Glutamatergic neuron (in vitro differentiated cells): ENCODE results near the gene IMMP2L. TPM values are rescaled to one million over a fixed set of nuclear protein-coding genes. Genes with fewer than 3 reads are reported as not detected.

Source experiments
- DNase-seq: peaks from one replicate; pipeline ENCODE4 v3.0.0; 2022
- H3K27ac Mint-ChIP-seq: one replicate; pipeline ENCODE4 v1.8.0; 2020; ENCODE audit warnings: mild to moderate bottlenecking, mixed read lengths, inconsistent platforms; ENCODE audit not compliant: unreplicated experiment
- H3K27me3 Mint-ChIP-seq: one replicate; pipeline ENCODE4 v1.8.0; 2020; ENCODE audit warnings: mild to moderate bottlenecking, moderate library complexity, mixed read lengths, inconsistent platforms; ENCODE audit not compliant: unreplicated experiment
- H3K36me3 Mint-ChIP-seq: one replicate; pipeline ENCODE4 v1.8.0; 2020; ENCODE audit warnings: mild to moderate bottlenecking, mixed read lengths, inconsistent platforms; ENCODE audit not compliant: unreplicated experiment
- H3K4me1 Mint-ChIP-seq: one replicate; pipeline ENCODE4 v1.8.0; 2020; ENCODE audit warnings: mild to moderate bottlenecking, low read depth, mixed read lengths, inconsistent platforms; ENCODE audit not compliant: unreplicated experiment
- H3K4me3 Mint-ChIP-seq: one replicate; pipeline ENCODE4 v1.8.0; 2020; ENCODE audit warnings: mild to moderate bottlenecking, mixed read lengths, inconsistent platforms; ENCODE audit not compliant: unreplicated experiment
- H3K9me3 Mint-ChIP-seq: one replicate; pipeline ENCODE4 v1.8.0; 2020; ENCODE audit warnings: mild to moderate bottlenecking, moderate library complexity, mixed read lengths, inconsistent platforms; ENCODE audit not compliant: unreplicated experiment
- total RNA-seq: library from RNA; stranded (reverse); fragmentation: NEBNext Ultra II Directional; extraction: Animal tissue kit (Norgen Biotek cat#: 25700); gene quantifications from one replicate; pipeline ENCODE4 v1.2.1, GENCODE V29; 2021; ENCODE audit not compliant: unreplicated experiment
- TF ChIP-seq, protein P1 (sequence below): fragments of 200-600 bp; sonication (generic); IDR thresholded peaks from one replicate; pipeline ENCODE4 v1.5.0; 2021; ENCODE audit not compliant: partially characterized antibody, unreplicated experiment

IMMP2L gene
- total RNA-seq, 1 donor from 2014 or later = 9.6 TPM

DNA sequence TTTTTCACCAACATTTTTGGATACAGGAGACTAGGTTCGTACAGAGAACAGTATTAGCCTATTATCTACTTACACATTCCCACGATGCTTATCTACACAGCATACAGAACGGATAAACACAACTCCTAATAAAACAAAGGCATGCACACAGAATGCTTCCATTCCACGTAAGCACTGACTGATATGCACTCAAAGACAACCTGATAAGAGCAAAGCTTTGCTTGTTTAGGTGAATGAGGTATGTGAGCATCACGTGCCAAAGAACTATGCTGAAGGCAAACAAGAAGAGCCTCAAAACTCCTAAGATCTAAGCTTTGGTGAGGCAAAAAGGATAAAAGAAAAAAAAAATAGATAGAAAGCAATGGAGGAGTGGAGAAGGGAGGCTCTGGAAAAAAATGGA lies 884.9 kb downstream of the IMMP2L start:
- DNase-seq = no peak
- H3K27me3 Mint-ChIP-seq = no peaks in the 10 kb centered on the region
- no peaks in the 10 kb centered on the region for H3K4me1 Mint-ChIP-seq
- no peak overlapping the region for H3K4me3 Mint-ChIP-seq
- H3K27ac Mint-ChIP-seq = no peak overlapping the region
- peaks cover 3% of the 10 kb centered on the region for H3K9me3 Mint-ChIP-seq
- H3K36me3 Mint-ChIP-seq = peaks cover 8% of the 10 kb centered on the region
- TF ChIP-seq, protein P1, sequence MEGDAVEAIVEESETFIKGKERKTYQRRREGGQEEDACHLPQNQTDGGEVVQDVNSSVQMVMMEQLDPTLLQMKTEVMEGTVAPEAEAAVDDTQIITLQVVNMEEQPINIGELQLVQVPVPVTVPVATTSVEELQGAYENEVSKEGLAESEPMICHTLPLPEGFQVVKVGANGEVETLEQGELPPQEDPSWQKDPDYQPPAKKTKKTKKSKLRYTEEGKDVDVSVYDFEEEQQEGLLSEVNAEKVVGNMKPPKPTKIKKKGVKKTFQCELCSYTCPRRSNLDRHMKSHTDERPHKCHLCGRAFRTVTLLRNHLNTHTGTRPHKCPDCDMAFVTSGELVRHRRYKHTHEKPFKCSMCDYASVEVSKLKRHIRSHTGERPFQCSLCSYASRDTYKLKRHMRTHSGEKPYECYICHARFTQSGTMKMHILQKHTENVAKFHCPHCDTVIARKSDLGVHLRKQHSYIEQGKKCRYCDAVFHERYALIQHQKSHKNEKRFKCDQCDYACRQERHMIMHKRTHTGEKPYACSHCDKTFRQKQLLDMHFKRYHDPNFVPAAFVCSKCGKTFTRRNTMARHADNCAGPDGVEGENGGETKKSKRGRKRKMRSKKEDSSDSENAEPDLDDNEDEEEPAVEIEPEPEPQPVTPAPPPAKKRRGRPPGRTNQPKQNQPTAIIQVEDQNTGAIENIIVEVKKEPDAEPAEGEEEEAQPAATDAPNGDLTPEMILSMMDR = no peak

GRCh38 chr7:110676785-110677184 lies 885.5 kb downstream of the IMMP2L start:
- no peaks in the 10 kb centered on the region for H3K4me1 Mint-ChIP-seq
- no peak overlapping the region for H3K27ac Mint-ChIP-seq
- DNase-seq = no peak
- peaks cover 3% of the 10 kb centered on the region for H3K9me3 Mint-ChIP-seq
- H3K27me3 Mint-ChIP-seq = no peaks in the 10 kb centered on the region
- peaks cover 8% of the 10 kb centered on the region for H3K36me3 Mint-ChIP-seq
- no peak overlapping the region for H3K4me3 Mint-ChIP-seq
- TF ChIP-seq, protein P1 = no peak

GRCh38 chr7:110675383-110676103 lies 886.7 kb downstream of the IMMP2L start:
- no peaks in the 10 kb centered on the region for H3K4me1 Mint-ChIP-seq
- DNase-seq = no peak
- no peak overlapping the region for H3K4me3 Mint-ChIP-seq
- H3K36me3 Mint-ChIP-seq = peaks cover 8% of the 10 kb centered on the region
- no peak overlapping the region for H3K27ac Mint-ChIP-seq
- TF ChIP-seq, protein P1 = no peak
- no peaks in the 10 kb centered on the region for H3K27me3 Mint-ChIP-seq
- H3K9me3 Mint-ChIP-seq = peaks cover 3% of the 10 kb centered on the region

- peaks cover 8% of the 10 kb centered on the region for H3K36me3 Mint-ChIP-seq
- H3K4me3 Mint-ChIP-seq = no peak overlapping the region
- H3K27me3 Mint-ChIP-seq = no peaks in the 10 kb centered on the region
- peaks cover 3% of the 10 kb centered on the region for H3K9me3 Mint-ChIP-seq
- DNase-seq = no peak
- TF ChIP-seq, protein P1 = no peak
- no peaks in the 10 kb centered on the region for H3K4me1 Mint-ChIP-seq
- H3K27ac Mint-ChIP-seq = no peak overlapping the region
Measured at GRCh38 chr7:110673148-110673547, 889.1 kb downstream of the IMMP2L start.

DNA sequence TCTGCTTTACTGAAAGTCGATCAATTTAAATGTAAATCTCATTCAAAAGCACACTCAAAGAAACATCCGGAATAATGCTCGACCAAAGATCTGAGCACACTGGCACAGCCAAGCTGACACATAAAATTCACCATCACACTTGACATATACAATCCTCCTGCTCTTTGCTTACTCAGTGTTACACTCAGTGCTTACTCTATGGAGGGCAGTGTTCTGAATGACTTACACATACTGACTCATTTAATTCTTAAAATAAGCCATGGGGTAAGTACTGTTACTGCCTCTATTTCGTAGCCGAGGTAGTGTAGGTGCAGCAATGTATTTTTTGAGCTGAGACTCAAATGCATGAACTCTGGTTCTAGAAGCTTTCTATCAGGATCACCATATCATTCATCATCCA lies 892.9 kb downstream of the IMMP2L start:
- no peak for DNase-seq
- H3K9me3 Mint-ChIP-seq = peaks cover 3% of the 10 kb centered on the region
- H3K27ac Mint-ChIP-seq = no peak overlapping the region
- no peaks in the 10 kb centered on the region for H3K4me1 Mint-ChIP-seq
- H3K27me3 Mint-ChIP-seq = no peaks in the 10 kb centered on the region
- H3K4me3 Mint-ChIP-seq = no peak overlapping the region
- TF ChIP-seq, protein P1 = no peak
- peaks cover 8% of the 10 kb centered on the region for H3K36me3 Mint-ChIP-seq
